Endothelial cell of umbilical vein (primary cell): ENCODE results near the gene LMTK2. TPM values are rescaled to one million over a fixed set of nuclear protein-coding genes. Genes with fewer than 3 reads are reported as not detected.
A peak's percentile ranks its signal among the peaks of the same experiment; 100 is the strongest.

Source experiments
- BruUV-seq: library from RNA; stranded (reverse); fragments of 400-500 nt; replicated peaks from 2 replicates; lab custom pipeline; 2021; lab: Mats Ljungman, UMichigan
- CTCF ChIA-PET: fragments of 300-600, 350-600 bp; sonication (Branson Sonifier 250); formaldehyde crosslinking; loops from one replicate; lab custom pipeline; 2021; ENCODE audit warnings: antibody characterized with exemption, inconsistent platforms; lab: Charles Lee
- POLR2A ChIA-PET: fragments of 300-600, 350-600 bp; sonication (Branson Sonifier 250); formaldehyde crosslinking; loops from one replicate; lab custom pipeline; 2021; ENCODE audit warnings: antibody characterized with exemption, inconsistent platforms; lab: Charles Lee
- DNase-seq: peaks from one replicate; pipeline ENCODE4 v3.0.0-alpha.2; 2011; ENCODE audit warnings: low read depth, low spot score
- FAIRE-seq: peaks from 2 replicates; lab custom pipeline; 2011; peaks lifted over from hg19 to GRCh38; lab: Jason Lieb, UNC
- H2AFZ ChIP-seq: 2 replicates; pipeline ENCODE4 v1.6.0; 2012; ENCODE audit warnings: low read depth, low read length, control low read depth, inconsistent platforms
- H3K27ac ChIP-seq: 2 replicates; pipeline ENCODE4 v1.5.1; 2011; ENCODE audit warnings: low read depth, mild to moderate bottlenecking, control low read depth, low read length, moderate library complexity; ENCODE audit not compliant: insufficient read depth
- H3K27me3 ChIP-seq, 2 experiments: 2 replicates each; pipeline versions ENCODE4 v1.6.0 to v1.6.1; 2011; ENCODE audit warnings: low read length in 2 of 2, mixed read lengths in 1 of 2; ENCODE audit not compliant: control insufficient read depth in 2 of 2, insufficient read depth in 2 of 2
- H3K36me3 ChIP-seq, 2 experiments: 2 replicates in 1 of 2; 3 replicates in 1 of 2; pipeline ENCODE4 v1.5.1; 2011; ENCODE audit warnings: low read length in 2 of 2, mild to moderate bottlenecking in 1 of 2, moderate library complexity in 1 of 2; ENCODE audit not compliant: control insufficient read depth in 2 of 2, insufficient read depth in 2 of 2; ENCODE audit errors: extremely low read depth in 1 of 2
- H3K4me1 ChIP-seq: 3 replicates; pipeline ENCODE4 v1.5.1; 2011; ENCODE audit warnings: mild to moderate bottlenecking, low read length; ENCODE audit not compliant: control insufficient read depth, insufficient read depth; ENCODE audit errors: extremely low read depth
- H3K4me2 ChIP-seq: 2 replicates; pipeline ENCODE4 v1.6.1; 2011; ENCODE audit warnings: low read length, control low read depth, mixed read lengths; ENCODE audit not compliant: insufficient read depth
- H3K4me3 ChIP-seq, 3 experiments: fragments of 200-600 bp in 1 of 3; sonication (generic), shearing (Covaris generic) in 1 of 3; replicated peaks in 1 of 3; 2 replicates each; pipeline ENCODE4 v1.5.1; 2011 to 2016; ENCODE audit warnings: control low read depth in 3 of 3, low read length in 3 of 3, mild to moderate bottlenecking in 2 of 3, inconsistent platforms in 1 of 3, low read depth in 1 of 3, moderate library complexity in 1 of 3; ENCODE audit not compliant: insufficient read depth in 1 of 3
- H3K79me2 ChIP-seq: 2 replicates; pipeline ENCODE4 v1.6.0; 2012; ENCODE audit warnings: low read length, inconsistent platforms; ENCODE audit not compliant: control insufficient read depth, insufficient read depth
- H3K9ac ChIP-seq: replicated peaks from 2 replicates; pipeline ENCODE3; 2011; ENCODE audit warnings: low read length, control low read depth; ENCODE audit not compliant: insufficient read depth; ENCODE audit errors: extremely low read depth
- H3K9me1 ChIP-seq: replicated peaks from 3 replicates; pipeline ENCODE4 v1.6.0; 2011; ENCODE audit warnings: mild to moderate bottlenecking, low read length; ENCODE audit not compliant: control insufficient read depth, insufficient read depth; ENCODE audit errors: extremely low read depth
- H3K9me3 ChIP-seq: replicated peaks from 2 replicates; pipeline ENCODE4 v1.5.1; 2012; ENCODE audit warnings: low read length, inconsistent platforms; ENCODE audit not compliant: control insufficient read depth, insufficient read depth
- H4K20me1 ChIP-seq: replicated peaks from 2 replicates; pipeline ENCODE3; 2011; ENCODE audit warnings: mild to moderate bottlenecking, low read length; ENCODE audit not compliant: control insufficient read depth, insufficient read depth; ENCODE audit errors: extremely low read depth
- EZH2 ChIP-seq: IDR thresholded peaks from 2 replicates; pipeline ENCODE4 v1.6.1; 2012; ENCODE audit warnings: borderline replicate concordance, low read depth, mild to moderate bottlenecking, moderate library complexity, low read length, inconsistent platforms; ENCODE audit not compliant: severe bottlenecking
- FOS ChIP-seq: IDR thresholded peaks from 2 replicates; pipeline ENCODE4 v1.6.1; 2011; ENCODE audit warnings: mild to moderate bottlenecking, low read length, moderate library complexity, borderline replicate concordance; ENCODE audit not compliant: insufficient read depth
- GATA2 ChIP-seq: IDR thresholded peaks from 2 replicates; pipeline ENCODE4 v1.7.0; 2011; ENCODE audit warnings: low read depth, mild to moderate bottlenecking, moderate library complexity, mixed read lengths, low read length; ENCODE audit not compliant: insufficient read length, insufficient read depth
- JUN ChIP-seq: IDR thresholded peaks from 2 replicates; pipeline ENCODE4 v1.6.1; 2011; ENCODE audit warnings: borderline replicate concordance, low read depth; ENCODE audit not compliant: insufficient read length, insufficient read depth
- MYC ChIP-seq: IDR thresholded peaks from one replicate; pipeline ENCODE4 v1.6.1; 2011; ENCODE audit warnings: mild to moderate bottlenecking, low read depth, low read length
- POLR2A ChIP-seq: IDR thresholded peaks from 2 replicates; pipeline ENCODE4 v1.6.1; 2012; ENCODE audit warnings: low read depth, mild to moderate bottlenecking, control low read depth, low read length
- POLR2AphosphoS5 ChIP-seq: IDR thresholded peaks from 2 replicates; pipeline ENCODE4 v1.6.1; 2012; ENCODE audit warnings: low read depth, mild to moderate bottlenecking, control low read depth, low read length, moderate library complexity; ENCODE audit not compliant: insufficient read depth
- dilution Hi-C: fragments of 300-500 bp; cut with MboI; formaldehyde crosslinking; loops from one replicate; pipeline ENCODE4 v1.15.0; 2019; ENCODE audit warnings: low sequenced_read_pairs; ENCODE audit not compliant: extremely low pct_ligation_motif_present
- intact Hi-C: fragments of 100-400 bp; cut with micrococcal nuclease; formaldehyde crosslinking; loops from one replicate; pipeline ENCODE4 v1.10.0; 2022
- polyA plus RNA-seq, 4 experiments: library from polyadenylated mRNA; depleted of rRNA in 3 of 4; stranded (reverse) in 3 of 4; unstranded in 1 of 4; fragments of >200 nt; gene quantifications; 2 replicates each; pipeline versions ENCODE4 v1.2.1 to v1.2.3, GENCODE V29; 2011 to 2012; ENCODE audit warnings: missing spikeins in 1 of 4
- total RNA-seq: library from RNA; stranded (reverse); gene quantifications from 2 replicates; pipeline ENCODE4 v1.2.3, GENCODE V29; 2021
- TF ChIP-seq, protein P1 (sequence below), 2 donors: IDR thresholded peaks; 1 replicate in 1 of 2; 2 replicates in 1 of 2; pipeline ENCODE4 v1.5.1; 2011; ENCODE audit warnings: low read length in 2 of 2, mild to moderate bottlenecking in 2 of 2, moderate library complexity in 2 of 2, control low read depth in 1 of 2, inconsistent platforms in 1 of 2, low read depth in 1 of 2; ENCODE audit not compliant: insufficient read depth in 1 of 2; ENCODE audit errors: extremely low read depth in 1 of 2
- TF ChIP-seq, protein P2 (sequence below): IDR thresholded peaks from 2 replicates; pipeline ENCODE4 v1.6.1; 2011; ENCODE audit not compliant: insufficient read depth, insufficient read length

LMTK2 gene
- total and polyA plus RNA-seq, 2 donors (not counting 3 experiments of a cell fraction or from before 2014, with no cell fraction given), result 5.9 to 13.8 TPM

DNA sequence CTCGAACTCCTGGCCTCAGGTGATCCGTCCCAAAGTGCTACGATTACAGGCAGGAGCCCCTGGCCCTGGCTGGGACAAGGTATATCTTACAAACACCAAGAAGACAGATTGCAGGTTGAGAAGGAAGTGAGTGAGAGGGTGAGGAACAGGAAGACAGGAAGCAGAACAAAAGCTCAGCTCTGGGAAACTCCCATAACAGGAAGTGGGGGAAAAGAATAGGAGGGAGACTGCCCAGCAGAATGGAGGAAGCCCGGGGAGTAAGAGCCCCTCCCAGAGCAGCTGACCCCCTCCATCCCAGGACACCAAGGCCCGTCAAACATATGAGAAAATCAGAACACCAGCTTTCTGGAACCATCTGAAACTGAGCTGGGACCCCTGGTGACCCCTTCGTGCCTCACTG, 142.4 kb downstream of the LMTK2 start:
- peak overlapping the region; percentile 14 for H3K4me2 ChIP-seq
- peaks cover 0 to 7% of the 10 kb centered on the region in 2 experiments for H3K36me3 ChIP-seq
- TF ChIP-seq MYC, result no peak
- peak; percentile 62 for TF ChIP-seq POLR2AphosphoS5
- TF ChIP-seq, protein P1, sequence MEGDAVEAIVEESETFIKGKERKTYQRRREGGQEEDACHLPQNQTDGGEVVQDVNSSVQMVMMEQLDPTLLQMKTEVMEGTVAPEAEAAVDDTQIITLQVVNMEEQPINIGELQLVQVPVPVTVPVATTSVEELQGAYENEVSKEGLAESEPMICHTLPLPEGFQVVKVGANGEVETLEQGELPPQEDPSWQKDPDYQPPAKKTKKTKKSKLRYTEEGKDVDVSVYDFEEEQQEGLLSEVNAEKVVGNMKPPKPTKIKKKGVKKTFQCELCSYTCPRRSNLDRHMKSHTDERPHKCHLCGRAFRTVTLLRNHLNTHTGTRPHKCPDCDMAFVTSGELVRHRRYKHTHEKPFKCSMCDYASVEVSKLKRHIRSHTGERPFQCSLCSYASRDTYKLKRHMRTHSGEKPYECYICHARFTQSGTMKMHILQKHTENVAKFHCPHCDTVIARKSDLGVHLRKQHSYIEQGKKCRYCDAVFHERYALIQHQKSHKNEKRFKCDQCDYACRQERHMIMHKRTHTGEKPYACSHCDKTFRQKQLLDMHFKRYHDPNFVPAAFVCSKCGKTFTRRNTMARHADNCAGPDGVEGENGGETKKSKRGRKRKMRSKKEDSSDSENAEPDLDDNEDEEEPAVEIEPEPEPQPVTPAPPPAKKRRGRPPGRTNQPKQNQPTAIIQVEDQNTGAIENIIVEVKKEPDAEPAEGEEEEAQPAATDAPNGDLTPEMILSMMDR (IDR thresholded peaks at IDR 0.05; ENCODE audit: extremely low read depth in 1 of 2, insufficient read depth in 1 of 2, low read depth in 1 of 2, low read length in 2 of 2), result no peak
- POLR2A ChIA-PET, result interaction anchor here (0.6 kb wide), 1 partner anchor 14 kb away, joined by 3 read pairs; no protein-coding TSS in a partner anchor
- H4K20me1 ChIP-seq, result no peaks in the 10 kb centered on the region
- no peak overlapping the region for H3K9ac ChIP-seq
- CTCF ChIA-PET, result interaction anchor here (0.7 to 1.7 kb wide), 3 partner anchors 18 to 228 kb away, joined by 4 to 7 read pairs (median 4); partner anchors contain the start of gene BAIAP2L1
- H3K27me3 ChIP-seq, result no peaks in the 10 kb centered on the region
- DNase-seq (peak; percentile 72), FAIRE-seq (peak; percentile 96)
- H3K4me3 ChIP-seq, result no peak overlapping the region
- dilution Hi-C loops, result no loop called here
- H3K9me3 ChIP-seq, result no peaks in the 10 kb centered on the region
- BruUV-seq, result no TSS peak
- H3K79me2 ChIP-seq, result peaks cover 40% of the 10 kb centered on the region
- H3K9me1 ChIP-seq, result no peaks in the 10 kb centered on the region
- peaks cover 55% of the 10 kb centered on the region for H3K4me1 ChIP-seq
- no peak overlapping the region for H2AFZ ChIP-seq
- peak overlapping the region; percentile 34 for H3K27ac ChIP-seq
- intact Hi-C loops, result loop anchor here (1.0 to 5.0 kb wide), 2 partner anchors 170 to 1078 kb away; partner anchors contain the start of gene ARPC1A

DNA sequence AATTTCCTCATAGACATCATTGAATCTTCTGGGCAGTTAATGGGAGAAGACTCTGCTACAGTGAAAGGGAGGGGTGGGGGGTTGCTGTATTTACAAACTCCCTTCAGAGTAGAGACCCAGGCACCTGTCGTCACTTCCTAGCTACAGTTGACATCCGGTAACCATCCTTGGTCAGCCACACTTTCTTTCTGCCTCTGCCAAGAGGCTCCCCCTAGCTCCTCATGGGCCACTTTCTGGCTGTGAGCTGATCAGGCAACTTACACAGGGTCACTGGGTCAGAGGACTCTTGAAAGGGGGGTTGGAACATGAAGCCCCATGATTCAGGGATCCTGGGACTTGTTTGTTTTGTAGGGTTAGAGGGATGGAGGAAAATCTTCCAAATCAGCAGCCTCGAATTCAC, 144.1 kb downstream of the LMTK2 start:
- no peak for FAIRE-seq
- Histone ChIP-seq H3K79me2 (peaks cover 40% of the 10 kb centered on the region), H3K9me1 (no peaks in the 10 kb centered on the region), H3K27ac (peak overlapping the region; percentile 58), H3K27me3 (no peaks in the 10 kb centered on the region), H2AFZ (peak overlapping the region; percentile 11), H3K36me3 (no peaks in the 10 kb centered on the region), H4K20me1 (no peaks in the 10 kb centered on the region), H3K9me3 (no peaks in the 10 kb centered on the region), H3K9ac (peak overlapping the region; percentile 81), H3K4me2 (peak overlapping the region; percentile 64), H3K4me3 (peak overlapping the region in 1 of 3 experiments; percentile 65), H3K4me1 (peaks cover 47% of the 10 kb centered on the region)
- TF ChIP-seq EZH2, result no peak
- TF ChIP-seq GATA2, result no peak
- no peak for TF ChIP-seq MYC
- TF ChIP-seq, protein P1 (IDR thresholded peaks at IDR 0.05; ENCODE audit: extremely low read depth in 1 of 2, insufficient read depth in 1 of 2, low read depth in 1 of 2, low read length in 2 of 2), result no peak
- TF ChIP-seq JUN, result no peak
- no peak for TF ChIP-seq POLR2AphosphoS5
- TF ChIP-seq FOS, result no peak
- TF ChIP-seq, protein P2, sequence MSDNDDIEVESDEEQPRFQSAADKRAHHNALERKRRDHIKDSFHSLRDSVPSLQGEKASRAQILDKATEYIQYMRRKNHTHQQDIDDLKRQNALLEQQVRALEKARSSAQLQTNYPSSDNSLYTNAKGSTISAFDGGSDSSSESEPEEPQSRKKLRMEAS, result no peak
- no peak for TF ChIP-seq POLR2A
- intact Hi-C loops, result loop anchor here (1.0 to 2.0 kb wide), 2 partner anchors 16 to 150 kb away; partner anchors contain the start of gene BAIAP2L1
- ChIA-PET POLR2A (interaction anchor here (0.8 kb wide), 1 partner anchor 15 kb away, joined by 3 read pairs; no protein-coding TSS in a partner anchor), CTCF (interaction anchor here (0.8 to 1.7 kb wide), 7 partner anchors 11 to 591 kb away, joined by 3 to 7 read pairs (median 4); partner anchors contain the start of gene BAIAP2L1)
- peak; percentile 35 for DNase-seq
- dilution Hi-C loops, result no loop called here
- TSS peak; percentile 31 for BruUV-seq
